HG03103 (cell line): Measurements from ENCODE around the gene ZBTB22.
"Not testable (repeated sequence)": the region's sequence is repeated elsewhere in the genome, so short reads cannot be mapped to it uniquely, and the experiment has no call there.

Experiments used
- ATAC-seq: cut with Tn5 transposase; IDR thresholded peaks from one replicate; pipeline ENCODE4 v1.9.1; 2021; ENCODE audit warnings: low read depth; ENCODE audit not compliant: unreplicated experiment

The ZBTB22 gene

DNA sequence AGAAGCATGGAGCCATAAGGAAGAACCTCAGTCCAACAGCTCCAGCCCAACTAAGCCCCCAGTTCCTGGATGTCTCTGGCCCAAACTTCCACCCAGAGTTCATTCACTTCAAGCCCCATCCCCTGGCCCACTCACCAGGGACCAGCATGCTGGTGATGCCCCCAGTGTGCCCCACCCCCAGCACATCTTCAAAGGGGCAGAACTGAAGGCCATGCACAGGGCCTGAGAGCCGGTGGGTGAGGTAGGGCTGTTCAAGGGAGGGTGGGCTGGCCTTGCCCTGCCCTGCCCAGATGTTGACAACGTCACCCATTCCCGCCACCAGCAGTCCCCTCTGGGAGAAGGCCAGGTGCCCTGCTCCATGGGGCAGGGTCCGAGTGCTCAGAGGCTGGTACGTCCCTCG, 37.0 kb downstream of the ZBTB22 start:
- ATAC-seq: no peak

DNA sequence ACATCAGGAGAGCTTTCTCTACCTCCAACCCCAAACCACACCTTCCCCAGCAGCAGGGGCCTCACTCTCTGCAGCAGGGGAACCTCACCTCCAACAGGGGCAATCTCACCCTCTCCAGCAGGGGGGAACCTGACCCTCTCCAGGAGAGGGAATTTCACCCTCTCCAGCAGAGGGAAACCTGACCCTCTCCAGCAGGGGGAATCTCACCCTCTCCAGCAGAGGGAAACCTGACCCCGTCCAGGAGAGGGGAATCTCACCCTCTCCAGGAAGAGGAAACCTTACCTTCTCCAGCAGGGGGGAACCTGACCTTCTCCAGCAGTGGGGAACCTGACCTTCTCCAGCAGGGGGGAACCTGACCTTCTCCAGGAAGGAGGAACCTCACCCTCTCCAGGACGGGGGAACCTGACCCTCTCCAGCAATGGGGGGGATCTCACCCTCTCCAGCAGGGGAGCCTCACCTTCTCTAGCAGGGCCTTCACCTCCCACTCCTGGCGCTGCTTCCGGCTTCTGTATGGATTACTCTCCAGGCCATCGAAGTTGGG, 37.5 kb downstream of the ZBTB22 start:
- no peak for ATAC-seq

DNA sequence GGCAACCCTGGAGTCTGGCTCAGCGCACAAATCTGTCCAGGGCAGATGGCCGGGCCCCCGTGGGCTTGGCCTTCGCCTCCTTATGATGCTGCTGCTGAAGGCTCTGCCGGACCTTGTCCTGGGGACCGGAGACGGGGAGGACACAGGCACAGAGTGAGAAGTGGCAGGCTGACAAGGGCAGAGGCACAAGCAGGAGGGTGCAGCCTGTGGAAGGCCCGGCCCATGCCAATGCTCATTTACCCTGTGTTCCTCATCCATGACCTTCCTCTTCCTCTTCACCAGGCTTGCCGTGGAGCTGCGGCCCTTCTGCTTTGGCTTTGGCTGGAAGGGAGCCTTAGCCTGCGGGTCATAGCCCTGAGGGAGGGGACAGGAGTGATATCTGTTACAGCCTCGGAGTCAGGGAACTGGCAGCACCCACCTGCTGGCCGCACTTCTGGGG, 38.3 kb downstream of the ZBTB22 start:
- no peak for ATAC-seq

DNA sequence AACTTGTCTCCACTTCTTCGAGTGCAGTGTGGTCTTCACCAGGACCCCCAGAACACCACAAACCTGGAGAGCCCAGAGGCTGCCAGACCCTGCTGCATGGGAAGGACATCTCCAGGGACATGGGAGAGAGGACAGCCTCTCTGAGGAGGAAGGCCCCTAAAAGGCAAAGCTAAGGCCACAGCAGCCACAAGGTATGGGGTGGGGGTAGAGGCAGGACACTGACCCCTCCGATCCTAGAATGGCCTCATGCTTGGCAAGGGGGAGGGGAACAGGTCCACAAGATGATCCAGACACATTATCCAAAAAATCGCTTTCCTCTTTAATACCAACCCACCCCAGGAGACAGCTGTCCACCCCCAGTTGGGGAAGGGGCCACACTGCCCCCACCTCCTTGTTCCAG, 38.7 kb downstream of the ZBTB22 start:
- no peak for ATAC-seq

DNA sequence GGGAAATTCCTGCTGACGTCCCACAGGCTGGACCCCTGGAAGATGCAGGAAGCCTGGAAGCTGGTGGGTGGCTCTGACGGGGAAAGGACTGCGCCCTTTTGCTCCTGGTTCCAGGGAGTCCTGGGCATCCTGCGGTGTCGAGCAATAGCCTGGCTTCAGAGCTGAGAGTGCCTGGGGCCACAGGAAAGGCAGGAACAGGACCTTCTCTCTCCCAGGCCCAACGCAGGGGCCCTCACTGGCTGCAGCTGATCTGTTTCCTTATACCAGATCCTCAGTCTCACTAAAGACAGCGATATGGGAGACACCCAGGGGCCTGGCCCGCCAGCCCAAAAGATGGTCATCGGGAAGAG, 39.2 kb downstream of the ZBTB22 start:
- no peak for ATAC-seq

DNA sequence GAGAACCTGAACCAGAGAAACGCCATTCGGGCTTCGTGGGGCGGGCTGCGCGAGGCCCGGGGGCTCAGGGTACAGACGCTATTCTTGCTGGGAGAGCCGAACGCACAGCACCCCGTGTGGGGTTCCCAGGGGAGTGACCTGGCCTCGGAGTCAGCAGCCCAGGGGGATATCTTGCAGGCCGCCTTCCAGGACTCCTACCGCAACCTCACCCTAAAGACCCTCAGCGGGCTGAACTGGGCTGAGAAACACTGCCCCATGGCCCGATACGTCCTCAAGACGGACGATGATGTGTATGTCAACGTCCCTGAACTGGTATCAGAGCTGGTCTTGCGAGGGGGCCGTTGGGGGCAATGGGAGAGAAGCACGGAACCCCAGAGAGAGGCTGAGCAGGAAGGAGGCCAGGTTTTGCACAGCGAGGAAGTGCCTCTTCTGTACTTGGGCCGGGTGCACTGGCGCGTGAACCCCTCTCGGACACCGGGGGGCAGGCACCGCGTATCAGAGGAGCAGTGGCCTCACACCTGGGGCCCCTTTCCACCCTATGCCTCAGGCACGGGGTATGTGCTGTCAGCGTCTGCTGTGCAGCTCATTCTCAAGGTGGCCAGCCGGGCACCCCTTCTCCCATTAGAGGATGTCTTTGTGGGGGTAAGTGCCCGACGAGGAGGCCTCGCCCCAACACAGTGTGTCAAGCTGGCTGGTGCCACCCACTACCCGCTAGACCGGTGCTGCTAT, 39.7 kb downstream of the ZBTB22 start:
- ATAC-seq: no peak

DNA sequence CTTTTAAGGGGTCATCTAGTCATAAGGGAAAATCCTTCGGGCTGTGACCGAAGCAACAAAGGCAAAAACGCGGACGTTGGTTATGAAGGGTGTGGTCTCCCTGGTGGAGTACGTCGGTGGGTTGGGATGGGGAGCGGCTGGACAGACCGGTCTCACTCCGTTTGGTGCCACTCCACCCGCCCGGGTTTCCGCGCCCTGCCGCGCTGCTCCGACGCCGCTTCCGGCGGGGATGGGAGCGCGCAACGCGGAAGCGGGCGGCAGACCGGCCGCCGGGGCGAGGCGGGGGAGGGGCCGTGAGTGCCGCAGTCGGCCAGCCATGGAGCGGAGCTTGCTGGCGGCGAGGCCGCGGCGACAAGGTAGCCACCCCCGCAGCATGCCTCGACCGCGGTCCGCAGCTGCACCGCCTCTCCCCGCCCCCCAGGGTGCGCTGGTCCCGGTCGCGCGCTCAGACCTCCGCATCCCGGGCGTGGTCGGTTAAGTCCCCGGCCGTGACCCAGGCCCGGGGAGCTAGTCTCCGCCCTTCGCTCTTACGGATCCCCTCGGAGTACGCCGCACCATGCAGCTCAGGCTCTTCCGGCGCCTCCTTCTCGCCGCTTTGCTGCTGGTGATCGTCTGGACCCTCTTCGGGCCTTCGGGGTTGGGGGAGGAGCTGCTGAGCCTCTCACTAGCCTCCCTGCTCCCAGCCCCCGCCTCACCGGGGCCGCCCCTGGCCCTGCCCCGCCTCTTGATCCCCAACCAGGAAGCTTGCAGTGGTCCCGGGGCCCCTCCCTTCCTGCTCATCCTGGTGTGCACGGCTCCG, 40.5 kb downstream of the ZBTB22 start, which contains the start of gene B3GALT4:
Gene B3GALT4, plus strand, starts transcription at position 260 of the 799 bp plus-strand sequence. Its CDS starts 297 bp downstream, at position 557.
- peak; percentile 45 for ATAC-seq

DNA sequence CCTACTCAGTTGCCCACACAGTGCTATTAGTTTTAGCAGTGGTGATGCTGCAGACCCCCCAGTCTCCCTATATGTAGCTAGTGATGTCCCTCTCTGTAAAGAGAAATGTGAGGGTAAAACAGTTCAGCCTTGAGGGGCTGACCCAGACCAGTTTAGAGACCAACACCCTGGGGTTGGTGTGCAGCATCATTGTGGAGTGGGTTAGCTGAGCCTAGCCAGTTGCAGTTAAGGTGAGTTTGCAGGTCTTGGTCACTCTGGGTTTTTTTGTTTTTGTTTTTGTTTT, 41.0 kb downstream of the ZBTB22 start:
- no peak for ATAC-seq

DNA sequence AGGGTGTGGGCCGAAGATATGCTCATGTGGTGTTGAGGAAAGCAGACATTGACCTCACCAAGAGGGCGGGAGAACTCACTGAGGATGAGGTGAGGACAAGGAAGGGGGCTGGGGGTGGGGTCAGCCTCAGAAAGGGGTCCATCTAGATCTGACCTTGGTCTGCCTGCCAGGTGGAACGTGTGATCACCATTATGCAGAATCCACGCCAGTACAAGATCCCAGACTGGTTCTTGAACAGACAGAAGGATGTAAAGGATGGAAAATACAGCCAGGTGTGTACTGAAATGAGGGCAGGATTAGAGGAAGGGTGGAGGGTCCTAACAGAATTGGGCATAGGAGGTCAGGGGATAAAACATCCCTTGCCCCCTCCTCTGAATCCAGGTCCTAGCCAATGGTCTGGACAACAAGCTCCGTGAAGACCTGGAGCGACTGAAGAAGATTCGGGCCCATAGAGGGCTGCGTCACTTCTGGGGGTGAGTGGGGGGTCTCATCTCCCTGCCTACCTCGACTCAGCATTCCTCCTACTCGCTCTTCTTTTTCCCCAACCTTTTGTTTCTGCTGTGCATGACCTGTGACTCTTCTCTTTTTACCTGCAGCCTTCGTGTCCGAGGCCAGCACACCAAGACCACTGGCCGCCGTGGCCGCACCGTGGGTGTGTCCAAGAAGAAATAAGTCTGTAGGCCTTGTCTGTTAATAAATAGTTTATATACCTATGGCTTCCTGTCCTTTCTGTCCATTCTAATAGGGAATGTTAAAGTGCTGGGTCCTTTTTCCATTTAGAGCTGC, 41.6 kb downstream of the ZBTB22 start:
- not testable (repeated sequence) for ATAC-seq

DNA sequence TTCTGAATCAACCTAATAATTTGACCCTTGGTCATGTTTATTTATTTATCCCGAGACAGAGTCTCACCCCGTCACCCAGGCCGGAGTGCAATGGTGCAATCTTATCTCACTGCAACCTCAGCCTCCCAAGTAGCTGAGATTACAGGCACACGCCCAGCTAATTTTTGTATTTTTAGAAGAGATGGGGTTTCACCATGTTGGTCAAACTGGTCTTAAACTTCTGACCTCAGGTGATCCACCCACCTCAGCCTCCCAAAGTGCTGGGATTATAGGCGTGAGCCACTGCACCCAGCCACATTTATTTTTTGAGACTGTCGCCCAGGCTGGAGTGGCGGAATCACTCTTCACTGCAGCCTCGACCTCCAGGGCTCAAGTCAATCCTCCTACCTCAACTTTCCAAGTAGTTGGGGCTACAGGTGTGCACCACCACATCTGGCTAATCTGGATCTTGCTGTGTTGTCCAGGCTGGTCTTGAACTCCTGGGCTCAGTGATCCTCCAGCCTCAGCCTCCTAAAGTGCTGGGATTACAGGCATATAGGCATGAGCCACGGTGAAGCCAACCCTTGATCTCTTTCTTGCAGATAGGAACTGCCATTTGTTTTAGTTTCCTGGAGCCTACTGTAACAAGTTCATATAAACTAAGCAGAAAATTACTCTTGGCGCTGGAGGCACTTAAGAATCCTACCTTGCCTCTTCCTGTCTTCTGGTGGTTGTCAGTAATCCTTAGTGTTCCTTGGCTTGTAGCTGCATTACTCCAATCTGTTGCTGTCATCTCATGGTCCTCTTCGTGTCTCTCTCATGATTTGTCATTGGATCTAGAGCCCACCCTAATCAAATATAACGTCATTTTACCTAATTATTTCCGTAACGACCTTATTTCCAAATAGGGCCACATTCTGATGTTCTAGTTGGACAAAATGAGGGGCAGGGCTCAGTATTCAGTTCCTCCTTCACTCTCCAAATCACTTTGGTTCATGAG, 43.3 kb downstream of the ZBTB22 start:
- no peak for ATAC-seq

DNA sequence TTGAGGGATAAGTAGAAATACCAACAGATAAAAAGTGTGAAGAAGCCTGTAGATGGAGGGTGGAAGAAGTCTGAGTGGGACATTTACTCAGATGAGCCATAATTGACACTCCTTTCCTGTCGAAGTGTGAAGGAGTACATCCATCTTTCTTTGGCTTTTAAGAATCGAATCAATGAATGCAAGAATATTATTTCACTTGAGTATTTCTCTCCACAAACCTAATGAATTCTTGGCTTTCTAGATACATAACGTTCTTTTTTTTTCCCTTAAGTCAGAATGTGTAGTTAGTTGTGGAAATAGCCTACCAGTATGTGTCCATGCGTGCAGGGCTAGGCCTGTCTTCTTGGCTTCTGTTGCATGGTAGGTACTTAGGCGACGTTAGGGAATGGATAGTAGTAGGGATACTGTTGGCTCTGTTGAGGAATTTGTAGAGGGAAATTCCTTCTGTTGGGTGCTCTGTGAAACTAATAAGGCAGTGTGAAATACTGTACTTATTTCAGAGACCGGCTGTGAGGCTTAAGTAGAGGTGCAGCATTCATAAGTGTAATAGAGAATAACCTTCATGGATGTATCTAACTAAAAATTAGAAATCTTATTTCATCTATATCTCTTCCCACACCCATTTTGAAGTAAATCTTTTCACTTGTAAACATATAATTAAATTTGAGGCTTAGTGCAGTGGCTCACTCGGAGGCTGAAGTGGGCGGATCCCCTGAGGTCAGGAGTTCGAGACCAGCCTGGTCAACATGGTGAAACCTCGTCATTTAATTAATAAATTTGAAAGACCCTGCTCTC, 44.2 kb downstream of the ZBTB22 start:
- no peak for ATAC-seq

DNA sequence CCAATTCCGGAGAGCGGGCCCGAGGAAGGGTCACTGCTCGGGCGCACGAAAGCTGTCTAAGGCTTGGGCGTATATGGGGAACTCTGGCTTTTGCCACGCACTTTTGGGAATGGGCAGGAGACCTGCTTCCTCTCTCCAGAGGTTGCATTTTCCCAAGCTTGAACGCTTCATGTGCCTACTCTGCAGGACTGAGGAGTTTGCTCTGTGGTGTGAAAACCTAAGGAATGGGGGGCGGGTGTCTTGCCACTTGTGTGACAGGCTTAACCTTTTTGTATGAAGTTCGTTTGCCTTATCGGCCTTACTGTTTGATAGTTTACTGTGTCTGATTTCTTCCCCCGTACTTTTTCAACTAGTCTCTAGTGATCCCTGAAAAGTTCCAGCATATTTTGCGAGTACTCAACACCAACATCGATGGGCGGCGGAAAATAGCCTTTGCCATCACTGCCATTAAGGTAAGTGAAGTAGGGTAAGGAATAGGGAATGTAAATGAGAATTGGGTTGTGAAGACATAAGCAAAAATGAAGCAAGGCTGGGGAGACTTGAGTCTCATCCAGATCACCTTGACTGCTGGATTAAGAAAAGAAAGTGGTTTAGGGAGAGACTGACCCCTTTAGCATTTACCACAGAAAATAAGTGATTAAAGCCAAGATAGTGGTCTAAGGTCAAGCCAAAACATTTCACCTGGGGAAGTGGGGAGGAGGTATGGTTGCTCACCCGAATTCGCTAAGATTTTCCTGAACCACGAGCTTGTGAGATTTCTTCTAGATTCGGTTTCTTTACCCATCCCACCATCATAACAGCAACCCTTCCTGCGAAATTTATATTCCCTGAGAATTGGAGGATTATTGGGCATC, 45.0 kb downstream of the ZBTB22 start:
- no peak for ATAC-seq

DNA sequence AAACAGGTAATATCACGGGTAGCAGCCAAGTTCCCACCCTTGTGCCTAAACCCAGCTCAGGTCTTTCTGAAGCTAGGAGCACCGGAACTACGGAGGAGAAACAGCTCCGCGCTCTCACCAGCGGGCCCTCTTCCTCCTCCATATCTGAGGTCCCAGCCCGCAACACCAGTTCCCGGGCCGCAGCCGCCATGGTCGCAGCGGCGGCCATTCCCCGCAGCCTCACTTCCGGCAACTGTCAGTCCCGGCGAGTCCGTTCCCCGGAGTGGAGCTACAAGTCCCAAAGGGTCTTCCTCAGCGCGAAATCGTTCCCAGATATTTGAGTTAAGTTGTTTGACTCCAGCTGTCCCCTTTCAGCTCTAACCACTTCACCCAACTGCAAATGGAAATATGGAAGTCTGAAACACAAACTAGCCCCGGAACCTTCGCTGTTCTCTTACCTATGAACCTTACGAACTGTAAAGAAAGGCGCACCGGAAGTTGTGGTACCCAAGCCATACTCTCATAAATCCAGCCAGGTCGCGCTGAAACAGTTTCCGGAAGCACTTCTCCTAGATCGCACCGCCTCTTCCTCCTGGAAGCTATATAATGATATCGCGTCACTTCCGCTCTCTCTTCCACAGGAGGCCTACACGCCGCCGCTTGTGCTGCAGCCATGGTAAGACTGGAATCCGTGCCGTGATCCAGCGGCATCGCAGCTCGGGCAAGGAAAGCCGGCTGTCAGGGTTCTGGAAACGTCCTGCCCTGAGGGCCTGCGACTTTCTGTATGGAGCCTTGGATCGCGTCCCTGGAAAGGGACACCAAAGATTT, 45.9 kb downstream of the ZBTB22 start, which contains the start of the genes RPS18 and VPS52:
Gene RPS18, plus strand, starts transcription at position 608 of the 807 bp plus-strand sequence. Its CDS starts 45 bp downstream, at position 653.
Gene VPS52, minus strand, starts transcription at position 409 of the 807 bp plus-strand sequence. Its CDS starts 201 bp downstream, at position 208.
- ATAC-seq: peak; percentile 75

DNA sequence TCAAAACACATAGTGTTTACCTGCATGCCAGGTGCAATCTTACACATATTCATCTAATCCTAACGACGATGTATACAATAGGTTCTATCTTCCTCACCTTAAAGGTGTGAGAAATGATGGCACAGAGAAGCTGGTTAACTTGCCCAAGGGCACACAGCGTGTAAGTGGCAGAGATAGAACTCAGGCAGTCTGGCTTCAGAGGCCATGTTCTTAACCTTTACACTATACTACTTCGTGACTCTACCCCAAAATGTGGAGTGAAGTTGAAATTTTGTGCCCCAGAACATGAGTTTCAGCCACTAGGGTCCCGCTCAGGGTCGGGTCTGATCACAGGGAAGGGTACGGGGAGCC, 46.5 kb downstream of the ZBTB22 start:
- ATAC-seq: no peak
